ENCODE data around the gene GIGYF2.

The GIGYF2 gene

GRCh38 chr2:232749331-232749730 lies 52.2 kb downstream of the GIGYF2 start:
- no peak for DNase-seq (ENCODE audit: low read depth in 2 of 3, low spot score in 2 of 3)

- no peak for DNase-seq (ENCODE audit: low read depth in 2 of 3, low spot score in 2 of 3)
Measured at GRCh38 chr2:232750135-232750671, 53.1 kb downstream of the GIGYF2 start.

GRCh38 chr2:232757905-232758304 lies 60.8 kb downstream of the GIGYF2 start:
- DNase-seq (ENCODE audit: low read depth in 2 of 3, low spot score in 2 of 3), result no peak

- no peak for DNase-seq (ENCODE audit: low read depth in 2 of 3, low spot score in 2 of 3)
Measured at GRCh38 chr2:232761301-232761907, 64.3 kb downstream of the GIGYF2 start.

- no peak for DNase-seq (ENCODE audit: low read depth in 2 of 3, low spot score in 2 of 3)
Measured at GRCh38 chr2:232767866-232768265, 70.7 kb downstream of the GIGYF2 start.

GRCh38 chr2:232770207-232770606 lies 73.1 kb downstream of the GIGYF2 start:
- no peak for DNase-seq (ENCODE audit: low read depth in 2 of 3, low spot score in 2 of 3)

- DNase-seq (ENCODE audit: low read depth in 2 of 3, low spot score in 2 of 3), result no peak
Measured at GRCh38 chr2:232771870-232772269, 74.7 kb downstream of the GIGYF2 start.

GRCh38 chr2:232772531-232772930 lies 75.4 kb downstream of the GIGYF2 start:
- DNase-seq (ENCODE audit: low read depth in 2 of 3, low spot score in 2 of 3), result no peak

- no peak for DNase-seq (ENCODE audit: low read depth in 2 of 3, low spot score in 2 of 3)
Measured at GRCh38 chr2:232773815-232774214, 76.7 kb downstream of the GIGYF2 start.

- DNase-seq (ENCODE audit: low read depth in 2 of 3, low spot score in 2 of 3), result no peak
Measured at GRCh38 chr2:232776435-232776834, 79.3 kb downstream of the GIGYF2 start, which contains the start of gene KCNJ13. Gene KCNJ13, minus strand, starts transcription at chr2:232776565. Its CDS starts 5,203 bp downstream, at chr2:232771362.

GRCh38 chr2:232777276-232777675 lies 80.1 kb downstream of the GIGYF2 start:
- DNase-seq (ENCODE audit: low read depth in 2 of 3, low spot score in 2 of 3), result no peak

- no peak for DNase-seq (ENCODE audit: low read depth in 2 of 3, low spot score in 2 of 3)
Measured at GRCh38 chr2:232779465-232779864, 82.3 kb downstream of the GIGYF2 start.

GRCh38 chr2:232779934-232780333 lies 82.8 kb downstream of the GIGYF2 start:
- DNase-seq (ENCODE audit: low read depth in 2 of 3, low spot score in 2 of 3), result no peak

GRCh38 chr2:232781765-232782164 lies 84.6 kb downstream of the GIGYF2 start:
- no peak for DNase-seq (ENCODE audit: low read depth in 2 of 3, low spot score in 2 of 3)

- no peak for DNase-seq (ENCODE audit: low read depth in 2 of 3, low spot score in 2 of 3)
Measured at GRCh38 chr2:232783278-232783677, 86.1 kb downstream of the GIGYF2 start.

GRCh38 chr2:232787806-232788205 lies 90.7 kb downstream of the GIGYF2 start:
- no peak for DNase-seq (ENCODE audit: low read depth in 2 of 3, low spot score in 2 of 3)

GRCh38 chr2:232789082-232789481 lies 92.0 kb downstream of the GIGYF2 start:
- DNase-seq (ENCODE audit: low read depth in 2 of 3, low spot score in 2 of 3), result no peak

- no peak for DNase-seq (ENCODE audit: low read depth in 2 of 3, low spot score in 2 of 3)
Measured at GRCh38 chr2:232791518-232791917, 94.4 kb downstream of the GIGYF2 start.

- DNase-seq (ENCODE audit: low read depth in 2 of 3, low spot score in 2 of 3), result no peak
Measured at GRCh38 chr2:232793271-232793670, 96.1 kb downstream of the GIGYF2 start.

GRCh38 chr2:232794981-232795380 lies 97.8 kb downstream of the GIGYF2 start:
- no peak for DNase-seq (ENCODE audit: low read depth in 2 of 3, low spot score in 2 of 3)

GRCh38 chr2:232795920-232796319 lies 98.8 kb downstream of the GIGYF2 start:
- no peak for DNase-seq (ENCODE audit: low read depth in 2 of 3, low spot score in 2 of 3)

- DNase-seq (ENCODE audit: low read depth in 2 of 3, low spot score in 2 of 3), result no peak
Measured at GRCh38 chr2:232798187-232798586, 101.1 kb downstream of the GIGYF2 start.

GRCh38 chr2:232800166-232800565 lies 103.0 kb downstream of the GIGYF2 start:
- DNase-seq (ENCODE audit: low read depth in 2 of 3, low spot score in 2 of 3), result no peak

Measured in activated CD8-positive, alpha-beta memory T cell treated with anti-CD3 and anti-CD28 coated beads for 48 hours (primary cell).